Activated CD4-positive, alpha-beta T cell treated with anti-CD3 and anti-CD28 coated beads for 36 hours (primary cell): ENCODE measurements around the gene PKHD1. TPM values are rescaled to one million over a fixed set of nuclear protein-coding genes. Genes with fewer than 3 reads are reported as not detected.

Experiments used
- ATAC-seq: fragments of 200-7000 bp; cut with Tn5 transposase; one replicate; pipeline ENCODE4 v1.10.0; 2021; ENCODE audit warnings: mild to moderate bottlenecking, moderate library complexity
- CTCF ChIA-PET: fragments of 350-600 bp; sonication (Branson Sonifier 250); formaldehyde crosslinking; loops from one replicate; lab custom pipeline; 2021; ENCODE audit warnings: antibody characterized with exemption; lab: Charles Lee
- POLR2A ChIA-PET: fragments of 350-600 bp; sonication (Branson Sonifier 250); formaldehyde crosslinking; loops from one replicate; lab custom pipeline; 2021; ENCODE audit warnings: antibody characterized with exemption, inconsistent platforms; lab: Charles Lee
- DNase-seq: peaks from one replicate; pipeline ENCODE4 v3.0.0-alpha.2; 2020
- H3K27ac Mint-ChIP-seq: one replicate; pipeline ENCODE4 v1.8.0; 2021; ENCODE audit warnings: mixed read lengths
- H3K27me3 Mint-ChIP-seq: one replicate; pipeline ENCODE4 v1.8.0; 2021; ENCODE audit warnings: mixed read lengths
- H3K36me3 Mint-ChIP-seq: one replicate; pipeline ENCODE4 v1.8.0; 2021; ENCODE audit warnings: low read depth, mixed read lengths
- H3K4me1 Mint-ChIP-seq: one replicate; pipeline ENCODE4 v1.8.0; 2021; ENCODE audit warnings: mixed read lengths
- H3K4me3 Mint-ChIP-seq: one replicate; pipeline ENCODE4 v1.8.0; 2021; ENCODE audit warnings: mild to moderate bottlenecking, moderate library complexity, mixed read lengths
- H3K9me3 Mint-ChIP-seq: one replicate; pipeline ENCODE4 v1.8.0; 2021; ENCODE audit warnings: low read depth, mixed read lengths
- intact Hi-C, 2 experiments: fragments of 100-400 bp; cut with DNase I in 1 of 2; cut with micrococcal nuclease in 1 of 2; formaldehyde crosslinking; loops; one replicate each; pipeline versions ENCODE4 v1.14.2 to v1.15.1; 2022 to 2024; cut with DNase I, micrococcal nuclease
- total RNA-seq, 2 experiments: library from RNA; stranded (reverse); gene quantifications; one replicate each; pipeline ENCODE4 v1.2.3, GENCODE V29; 2021

The PKHD1 gene
- total RNA-seq, 2 experiments from 2014 or later: 0.02 to 0.04 TPM

DNA sequence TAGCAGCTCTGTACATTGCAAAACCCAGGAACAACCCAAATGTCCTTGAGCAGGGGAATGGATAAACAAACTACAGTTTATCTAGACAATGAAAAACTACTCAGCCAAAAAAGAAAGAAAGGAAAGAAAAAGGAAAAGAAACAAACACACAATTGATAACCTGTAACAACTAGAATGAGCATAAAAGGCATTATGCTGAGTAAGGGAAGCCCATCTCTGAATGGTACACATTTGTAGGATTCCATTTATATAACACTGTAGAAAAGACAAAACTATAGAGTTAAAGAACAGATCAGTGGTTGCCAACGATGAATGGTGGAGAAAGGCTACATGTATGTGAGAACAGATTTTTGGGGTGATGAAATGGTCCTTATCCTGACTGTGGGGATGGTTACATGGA lies 454.0 kb downstream of the PKHD1 start:
- ChIA-PET POLR2A (no interaction called here), CTCF (no interaction called here)
- no peak overlapping the region for H3K4me3 Mint-ChIP-seq
- H3K36me3 Mint-ChIP-seq: no peaks in the 10 kb centered on the region
- peaks cover 5% of the 10 kb centered on the region for H3K9me3 Mint-ChIP-seq
- DNase-seq (no peak), ATAC-seq (no peak)
- intact Hi-C loops: no loop called here
- H3K27me3 Mint-ChIP-seq: peaks cover 2% of the 10 kb centered on the region
- no peak overlapping the region for H3K27ac Mint-ChIP-seq
- H3K4me1 Mint-ChIP-seq: no peaks in the 10 kb centered on the region

DNA sequence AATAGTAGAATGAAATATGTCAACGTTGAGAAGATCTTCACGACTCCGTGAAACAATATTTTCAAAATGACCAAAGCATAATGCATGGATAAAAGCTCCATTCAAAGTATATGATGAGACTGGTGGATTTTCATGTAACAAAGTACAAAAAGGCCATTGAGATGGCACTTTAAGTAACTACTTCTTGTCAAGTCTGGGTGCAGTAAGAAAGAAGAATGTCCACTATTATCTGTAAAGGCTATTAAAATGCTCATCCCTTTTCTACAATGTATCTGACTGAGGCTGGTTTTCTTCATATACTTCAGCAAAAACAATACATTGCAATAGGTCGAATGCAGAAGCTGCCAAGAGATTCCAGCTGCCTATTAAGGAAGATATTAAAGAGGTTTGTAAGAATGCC lies 457.4 kb downstream of the PKHD1 start:
- Mint-ChIP-seq H3K27me3 (no peaks in the 10 kb centered on the region), H3K4me1 (no peaks in the 10 kb centered on the region), H3K36me3 (no peaks in the 10 kb centered on the region), H3K27ac (no peak overlapping the region), H3K9me3 (peaks cover 2% of the 10 kb centered on the region), H3K4me3 (no peak overlapping the region)
- POLR2A ChIA-PET: no interaction called here
- DNase-seq (no peak), ATAC-seq (no peak)
- intact Hi-C loops: no loop called here
- CTCF ChIA-PET: no interaction called here

DNA sequence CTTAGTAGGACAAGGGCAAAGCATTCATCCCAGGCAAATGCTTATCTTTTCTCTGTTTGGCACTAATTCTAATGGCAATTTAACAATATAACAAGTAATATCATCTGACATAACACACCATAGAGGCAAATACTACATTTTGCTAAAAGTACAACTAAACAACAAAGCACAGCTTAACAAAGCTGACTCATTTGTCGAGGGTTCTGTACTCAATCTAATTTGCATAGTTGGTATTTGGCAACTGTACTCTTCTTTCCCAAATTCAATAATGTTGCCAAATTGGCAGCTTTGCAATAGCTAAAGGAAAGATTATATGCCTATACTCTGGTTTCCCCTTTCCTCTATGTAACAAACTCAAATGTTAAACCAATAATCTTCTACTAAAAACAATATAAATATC lies 461.0 kb downstream of the PKHD1 start:
- Mint-ChIP-seq H3K4me3 (no peak overlapping the region), H3K4me1 (no peaks in the 10 kb centered on the region), H3K27ac (no peak overlapping the region), H3K9me3 (no peaks in the 10 kb centered on the region), H3K36me3 (no peaks in the 10 kb centered on the region), H3K27me3 (no peaks in the 10 kb centered on the region)
- DNase-seq (no peak), ATAC-seq (no peak)
- CTCF ChIA-PET: no interaction called here
- intact Hi-C loops: no loop called here
- POLR2A ChIA-PET: no interaction called here

DNA sequence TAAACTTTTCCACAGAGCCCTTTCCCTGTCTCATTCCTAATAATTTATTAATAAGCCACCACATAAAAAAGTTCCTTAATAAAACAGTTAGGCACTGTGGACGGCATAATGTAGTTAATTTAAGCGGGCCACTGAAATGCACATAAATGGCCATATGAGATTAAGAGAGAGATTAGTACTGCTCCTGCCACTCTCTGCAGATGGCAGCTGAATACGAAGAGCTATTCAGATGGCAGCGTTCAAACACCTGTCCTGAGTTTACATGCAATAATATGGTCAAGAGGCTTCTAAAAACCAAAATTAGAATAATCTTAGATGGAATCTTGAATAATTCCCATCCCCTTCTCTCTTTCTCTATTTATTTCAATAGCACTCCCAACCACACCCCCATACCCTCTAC lies 461.8 kb downstream of the PKHD1 start:
- ChIA-PET POLR2A (no interaction called here), CTCF (interaction anchor here (0.6 kb wide), 1 partner anchor 168 kb away, joined by 3 read pairs; no protein-coding TSS in a partner anchor)
- DNase-seq (no peak), ATAC-seq (no peak)
- intact Hi-C loops: no loop called here
- H3K4me3 Mint-ChIP-seq: no peak overlapping the region
- H3K27me3 Mint-ChIP-seq: no peaks in the 10 kb centered on the region
- H3K9me3 Mint-ChIP-seq: no peaks in the 10 kb centered on the region
- no peaks in the 10 kb centered on the region for H3K4me1 Mint-ChIP-seq
- no peak overlapping the region for H3K27ac Mint-ChIP-seq
- no peaks in the 10 kb centered on the region for H3K36me3 Mint-ChIP-seq

GRCh38 chr6:51620971-51621370 lies 466.4 kb downstream of the PKHD1 start:
- DNase-seq: no peak
- CTCF ChIA-PET: interaction anchor here (0.8 kb wide), 1 partner anchor 20 kb away, joined by 3 read pairs; no protein-coding TSS in a partner anchor
- H3K27me3 Mint-ChIP-seq: no peaks in the 10 kb centered on the region

GRCh38 chr6:51619042-51619799 lies 468.2 kb downstream of the PKHD1 start:
- H3K9me3 Mint-ChIP-seq: no peaks in the 10 kb centered on the region
- H3K4me3 Mint-ChIP-seq: no peak overlapping the region
- no peaks in the 10 kb centered on the region for H3K27me3 Mint-ChIP-seq
- ChIA-PET CTCF (interaction anchor here (1.0 to 1.4 kb wide), 2 partner anchors 17 to 24 kb away, joined by 3 read pairs; no protein-coding TSS in a partner anchor), POLR2A (no interaction called here)
- no peak for DNase-seq
- ATAC-seq: no peak
- H3K36me3 Mint-ChIP-seq: no peaks in the 10 kb centered on the region
- intact Hi-C loops: no loop called here
- no peak overlapping the region for H3K27ac Mint-ChIP-seq
- H3K4me1 Mint-ChIP-seq: no peaks in the 10 kb centered on the region

More at GRCh38 chr6:51620971-51621370, 466.4 kb downstream of the PKHD1 start:
- no peaks in the 10 kb centered on the region for H3K9me3 Mint-ChIP-seq
- H3K4me3 Mint-ChIP-seq: no peak overlapping the region
- H3K27ac Mint-ChIP-seq: no peak overlapping the region
- H3K4me1 Mint-ChIP-seq: no peaks in the 10 kb centered on the region
- no peak for ATAC-seq
- intact Hi-C loops: no loop called here
- POLR2A ChIA-PET: no interaction called here
- no peaks in the 10 kb centered on the region for H3K36me3 Mint-ChIP-seq

GRCh38 chr6:51618563-51618962 lies 468.9 kb downstream of the PKHD1 start:
- no peaks in the 10 kb centered on the region for H3K27me3 Mint-ChIP-seq
- ChIA-PET CTCF (interaction anchor here (0.9 to 1.4 kb wide), 3 partner anchors 16 to 264 kb away, joined by 3 read pairs; no protein-coding TSS in a partner anchor), POLR2A (no interaction called here)
- intact Hi-C loops: no loop called here
- no peak overlapping the region for H3K4me3 Mint-ChIP-seq
- H3K4me1 Mint-ChIP-seq: no peaks in the 10 kb centered on the region
- H3K27ac Mint-ChIP-seq: no peak overlapping the region
- DNase-seq: no peak
- no peaks in the 10 kb centered on the region for H3K9me3 Mint-ChIP-seq
- ATAC-seq: no peak
- no peaks in the 10 kb centered on the region for H3K36me3 Mint-ChIP-seq

DNA sequence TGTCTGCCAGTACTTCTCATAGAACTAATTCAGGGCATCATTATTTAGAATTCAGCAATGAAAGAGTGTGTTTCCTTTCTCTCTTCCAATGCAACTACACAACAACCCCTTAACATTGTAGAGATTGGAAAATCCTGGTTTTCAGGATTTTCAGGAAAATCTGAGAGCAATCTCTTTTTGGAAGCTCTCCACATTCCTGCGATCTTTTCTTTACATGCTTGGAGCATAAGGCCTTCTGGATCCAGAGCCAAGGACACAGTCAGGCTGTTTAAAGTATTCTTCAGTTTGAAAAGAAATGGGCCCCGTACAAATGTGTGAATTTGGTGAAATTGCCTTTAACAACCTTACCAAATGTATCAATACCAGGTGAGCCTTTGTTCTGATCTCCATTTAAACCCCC lies 469.7 kb downstream of the PKHD1 start:
- CTCF ChIA-PET: interaction anchor here (0.6 to 1.0 kb wide), 3 partner anchors 15 to 265 kb away, joined by 3 to 4 read pairs (median 3); no protein-coding TSS in a partner anchor
- no peaks in the 10 kb centered on the region for H3K9me3 Mint-ChIP-seq

DNA sequence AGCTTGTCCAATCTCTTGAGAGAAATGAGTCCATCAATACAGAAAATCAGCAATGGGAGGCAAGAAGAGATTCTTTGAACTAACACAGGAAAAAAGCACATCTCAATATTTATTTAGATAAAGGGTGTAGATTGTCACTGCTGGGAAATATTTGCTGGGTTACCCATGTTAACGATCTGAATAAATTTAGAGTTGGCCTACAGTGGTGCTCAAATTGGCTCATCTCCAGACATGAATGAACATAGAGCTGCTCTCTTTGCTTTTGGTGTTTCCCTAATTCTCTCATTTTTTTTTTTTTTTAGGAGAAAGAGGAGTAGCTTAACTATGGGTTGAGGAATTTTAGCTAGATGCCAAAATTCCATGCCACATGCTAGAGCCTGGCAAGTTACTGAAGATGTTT lies 471.2 kb downstream of the PKHD1 start:
- H3K9me3 Mint-ChIP-seq: no peaks in the 10 kb centered on the region
- ATAC-seq (no peak), DNase-seq (no peak)
- no peaks in the 10 kb centered on the region for H3K36me3 Mint-ChIP-seq
- H3K4me3 Mint-ChIP-seq: no peak overlapping the region
- no peaks in the 10 kb centered on the region for H3K27me3 Mint-ChIP-seq
- H3K27ac Mint-ChIP-seq: no peak overlapping the region
- no peaks in the 10 kb centered on the region for H3K4me1 Mint-ChIP-seq
- intact Hi-C loops: no loop called here
- POLR2A ChIA-PET: no interaction called here
- CTCF ChIA-PET: no interaction called here

More for the DNA sequence above, 469.7 kb downstream of the PKHD1 start:
- no peak overlapping the region for H3K27ac Mint-ChIP-seq
- ATAC-seq (no peak), DNase-seq (no peak)
- no peaks in the 10 kb centered on the region for H3K4me1 Mint-ChIP-seq
- H3K27me3 Mint-ChIP-seq: no peaks in the 10 kb centered on the region
- intact Hi-C loops: no loop called here
- POLR2A ChIA-PET: no interaction called here
- H3K36me3 Mint-ChIP-seq: no peaks in the 10 kb centered on the region
- H3K4me3 Mint-ChIP-seq: no peak overlapping the region

GRCh38 chr6:51614725-51615124 lies 472.7 kb downstream of the PKHD1 start:
- Mint-ChIP-seq H3K4me1 (no peaks in the 10 kb centered on the region), H3K9me3 (no peaks in the 10 kb centered on the region), H3K36me3 (no peaks in the 10 kb centered on the region), H3K27ac (no peak overlapping the region), H3K27me3 (no peaks in the 10 kb centered on the region), H3K4me3 (no peak overlapping the region)
- ChIA-PET CTCF (no interaction called here), POLR2A (no interaction called here)
- intact Hi-C loops: no loop called here
- no peak for ATAC-seq
- no peak for DNase-seq

GRCh38 chr6:51613558-51613957 lies 473.9 kb downstream of the PKHD1 start:
- no peaks in the 10 kb centered on the region for H3K9me3 Mint-ChIP-seq
- intact Hi-C loops: no loop called here
- POLR2A ChIA-PET: interaction anchor here (0.6 kb wide), 1 partner anchor 869 kb away, joined by 5 read pairs; no protein-coding TSS in a partner anchor
- ATAC-seq: no peak
- H3K27ac Mint-ChIP-seq: no peak overlapping the region
- no peak for DNase-seq
- CTCF ChIA-PET: no interaction called here
- no peaks in the 10 kb centered on the region for H3K27me3 Mint-ChIP-seq
- no peak overlapping the region for H3K4me3 Mint-ChIP-seq
- no peaks in the 10 kb centered on the region for H3K36me3 Mint-ChIP-seq
- no peaks in the 10 kb centered on the region for H3K4me1 Mint-ChIP-seq

GRCh38 chr6:51608932-51609331 lies 478.5 kb downstream of the PKHD1 start:
- H3K27me3 Mint-ChIP-seq: no peaks in the 10 kb centered on the region
- ChIA-PET CTCF (no interaction called here), POLR2A (no interaction called here)
- intact Hi-C loops: no loop called here
- no peak overlapping the region for H3K27ac Mint-ChIP-seq
- H3K36me3 Mint-ChIP-seq: no peaks in the 10 kb centered on the region
- no peaks in the 10 kb centered on the region for H3K9me3 Mint-ChIP-seq
- DNase-seq (no peak), ATAC-seq (no peak)
- no peak overlapping the region for H3K4me3 Mint-ChIP-seq
- H3K4me1 Mint-ChIP-seq: no peaks in the 10 kb centered on the region
